Myocyte (in vitro differentiated cells): ENCODE data around the gene ALKBH2. TPM values are rescaled to one million over a fixed set of nuclear protein-coding genes. Genes with fewer than 3 reads are reported as not detected.

Experiments
- total RNA-seq: library from RNA; depleted of rRNA; stranded (reverse); fragments of >200 nt; gene quantifications from 2 replicates; pipeline ENCODE4 v1.2.3, GENCODE V29; 2014

The ALKBH2 gene
- total RNA-seq, 1 donor from 2014 or later, result 16.1 TPM

Other genes starting within 250 kb of the ALKBH2 start
- gene SSH1, start 235.9 kb downstream of the ALKBH2 start, total RNA-seq, result 12.2 and 14.3 TPM in 2 replicates
- gene DAO, start 213.4 kb downstream of the ALKBH2 start, total RNA-seq, result not detected in 2 replicates
- gene SVOP, start 72.4 kb downstream of the ALKBH2 start, total RNA-seq, result under 0.01 and 0.03 TPM in 2 replicates
- gene USP30, start 40.9 kb downstream of the ALKBH2 start, total RNA-seq, result 14.0 and 16.2 TPM in 2 replicates
- gene UNG, start 4.1 kb upstream of the ALKBH2 start, total RNA-seq, result 29.8 and 36.0 TPM in 2 replicates
- 8.7 and 10.5 TPM in 2 replicates for gene ACACB, start 23.1 kb upstream of the ALKBH2 start, total RNA-seq
- gene FOXN4, start 215.8 kb upstream of the ALKBH2 start, total RNA-seq, result not detected in 2 replicates